Measurements from ENCODE around the gene TRIM17. TPM values are rescaled to one million over a fixed set of nuclear protein-coding genes. Genes with fewer than 3 reads are reported as not detected.

The TRIM17 gene
- polyA plus RNA-seq, 1 donor from 2014 or later = 0.14 TPM

DNA sequence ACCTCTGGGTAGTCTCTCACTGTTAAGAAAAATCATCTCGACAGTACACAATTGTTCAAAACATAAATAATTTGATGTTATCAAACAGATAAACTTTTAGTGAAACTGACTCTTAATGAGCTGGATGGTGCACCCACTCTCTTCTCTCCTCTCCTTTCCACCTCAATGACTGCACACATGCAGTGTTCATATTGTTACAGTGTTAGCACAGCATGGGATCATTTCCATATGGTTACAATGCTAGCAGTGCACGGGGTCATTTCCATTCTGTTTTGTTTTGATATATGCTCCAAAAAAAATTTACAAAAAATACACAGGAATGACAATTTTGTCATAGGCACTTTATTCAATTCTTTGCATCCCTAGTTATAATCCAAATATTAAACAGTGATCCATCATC is 44.2 kb upstream of the TRIM17 start:
- Histone ChIP-seq H3K27me3 (ENCODE audit: insufficient read depth, low read depth, low read length) (no peaks in the 10 kb centered on the region), H3K4me2 (ENCODE audit: low read length) (peak overlapping the region; percentile 34), H3K4me3 (ENCODE audit: low read length) (peak overlapping the region; percentile 78), H3K9me3 (ENCODE audit: low read length) (no peaks in the 10 kb centered on the region), H4K20me1 (ENCODE audit: insufficient read depth) (no peaks in the 10 kb centered on the region), H2AFZ (ENCODE audit: low read depth, low read length) (no peak overlapping the region), H3K9me2 (ENCODE audit: insufficient read depth, low read length) (no peaks in the 10 kb centered on the region), H3K27ac (ENCODE audit: low read length) (peak overlapping the region; percentile 9), H3K79me2 (replicated peaks; ENCODE audit: insufficient read depth, low read length) (peaks cover 35% of the 10 kb centered on the region), H3F3A (ENCODE audit: insufficient read depth, low read length, poor library complexity, severe bottlenecking) (no peaks in the 10 kb centered on the region), H3K9ac (ENCODE audit: low read length) (no peak overlapping the region), H3K36me3 (ENCODE audit: insufficient read depth, low read length) (no peaks in the 10 kb centered on the region)
- TF ChIP-seq MXI1 (conservative IDR thresholded peaks at IDR 0.05; ENCODE audit: poor library complexity, severe bottlenecking) (no peak), EP300 (conservative IDR thresholded peaks at IDR 0.05; ENCODE audit: poor library complexity, severe bottlenecking) (no peak), CTCF (IDR thresholded peaks at IDR 0.05; ENCODE audit: poor library complexity, severe bottlenecking) (no peak)

DNA sequence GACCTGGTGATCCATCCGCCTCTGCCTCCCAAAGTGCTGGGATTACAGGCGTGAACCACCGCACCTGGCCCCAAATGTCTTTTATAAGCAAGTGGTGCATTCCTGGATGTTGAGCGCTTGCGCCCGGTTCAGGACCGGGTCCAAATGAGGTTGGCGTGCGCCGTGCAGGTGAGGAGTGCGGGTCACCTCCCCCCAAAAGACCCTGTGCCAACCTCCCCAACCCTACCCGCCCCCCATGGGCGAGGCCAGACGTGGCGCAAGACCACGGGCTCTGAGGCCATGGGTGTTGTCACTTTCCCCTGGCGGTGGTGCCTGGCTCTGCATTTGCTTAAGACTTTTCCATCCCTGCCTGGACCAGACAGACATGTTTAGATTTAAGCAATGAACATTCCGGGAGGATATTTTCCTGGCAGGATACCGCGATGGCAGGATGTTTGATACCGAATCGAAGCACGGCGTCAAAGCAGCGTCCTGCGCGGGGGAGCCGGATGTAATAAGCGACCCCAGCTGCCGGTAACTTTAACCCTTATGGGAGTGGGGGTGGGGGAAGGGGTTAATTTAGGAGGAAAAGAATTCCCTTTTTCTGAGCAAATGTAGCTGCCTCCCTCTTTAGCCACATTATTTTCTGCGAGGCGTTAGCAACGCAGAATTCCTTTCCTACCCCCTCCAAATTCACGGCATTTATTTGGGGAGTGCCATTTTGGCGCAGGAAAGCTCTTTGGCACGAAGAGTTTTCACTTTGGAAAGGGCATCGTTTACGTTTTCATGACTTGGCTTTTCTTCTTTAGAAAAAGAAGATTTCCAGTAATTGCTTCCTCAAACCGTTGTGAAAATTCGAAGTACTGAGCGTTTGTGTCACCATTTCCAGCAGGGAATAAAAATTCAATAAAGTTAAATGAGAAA is 42.7 kb upstream of the TRIM17 start:
- Histone ChIP-seq H3K9me2 (ENCODE audit: insufficient read depth, low read length) (no peaks in the 10 kb centered on the region), H3K27ac (ENCODE audit: low read length) (peak overlapping the region; percentile 92), H3K9ac (ENCODE audit: low read length) (peak overlapping the region; percentile 82), H2AFZ (ENCODE audit: low read depth, low read length) (no peak overlapping the region), H3F3A (ENCODE audit: insufficient read depth, low read length, poor library complexity, severe bottlenecking) (no peaks in the 10 kb centered on the region), H3K4me2 (ENCODE audit: low read length) (peak overlapping the region; percentile 83), H3K4me3 (ENCODE audit: low read length) (peak overlapping the region; percentile 78), H4K20me1 (ENCODE audit: insufficient read depth) (no peaks in the 10 kb centered on the region), H3K27me3 (ENCODE audit: insufficient read depth, low read depth, low read length) (no peaks in the 10 kb centered on the region), H3K36me3 (ENCODE audit: insufficient read depth, low read length) (no peaks in the 10 kb centered on the region), H3K79me2 (replicated peaks; ENCODE audit: insufficient read depth, low read length) (peaks cover 47% of the 10 kb centered on the region), H3K9me3 (ENCODE audit: low read length) (no peaks in the 10 kb centered on the region)
- TF ChIP-seq TAF1 (IDR thresholded peaks at IDR 0.05; ENCODE audit: low read depth) = no peak
- TF ChIP-seq MXI1 (conservative IDR thresholded peaks at IDR 0.05; ENCODE audit: poor library complexity, severe bottlenecking) = peak; percentile 55
- TF ChIP-seq SMC3 (conservative IDR thresholded peaks at IDR 0.05; ENCODE audit: poor library complexity) = peak; percentile 43
- no peak for TF ChIP-seq POLR2AphosphoS5 (IDR thresholded peaks at IDR 0.05)
- TF ChIP-seq RAD21 (conservative IDR thresholded peaks at IDR 0.05) = peak; percentile 26
- no peak for TF ChIP-seq EZH2 (IDR thresholded peaks at IDR 0.05; ENCODE audit: borderline replicate concordance, insufficient read depth, low read length, poor library complexity, severe bottlenecking)
- TF ChIP-seq, protein P1, sequence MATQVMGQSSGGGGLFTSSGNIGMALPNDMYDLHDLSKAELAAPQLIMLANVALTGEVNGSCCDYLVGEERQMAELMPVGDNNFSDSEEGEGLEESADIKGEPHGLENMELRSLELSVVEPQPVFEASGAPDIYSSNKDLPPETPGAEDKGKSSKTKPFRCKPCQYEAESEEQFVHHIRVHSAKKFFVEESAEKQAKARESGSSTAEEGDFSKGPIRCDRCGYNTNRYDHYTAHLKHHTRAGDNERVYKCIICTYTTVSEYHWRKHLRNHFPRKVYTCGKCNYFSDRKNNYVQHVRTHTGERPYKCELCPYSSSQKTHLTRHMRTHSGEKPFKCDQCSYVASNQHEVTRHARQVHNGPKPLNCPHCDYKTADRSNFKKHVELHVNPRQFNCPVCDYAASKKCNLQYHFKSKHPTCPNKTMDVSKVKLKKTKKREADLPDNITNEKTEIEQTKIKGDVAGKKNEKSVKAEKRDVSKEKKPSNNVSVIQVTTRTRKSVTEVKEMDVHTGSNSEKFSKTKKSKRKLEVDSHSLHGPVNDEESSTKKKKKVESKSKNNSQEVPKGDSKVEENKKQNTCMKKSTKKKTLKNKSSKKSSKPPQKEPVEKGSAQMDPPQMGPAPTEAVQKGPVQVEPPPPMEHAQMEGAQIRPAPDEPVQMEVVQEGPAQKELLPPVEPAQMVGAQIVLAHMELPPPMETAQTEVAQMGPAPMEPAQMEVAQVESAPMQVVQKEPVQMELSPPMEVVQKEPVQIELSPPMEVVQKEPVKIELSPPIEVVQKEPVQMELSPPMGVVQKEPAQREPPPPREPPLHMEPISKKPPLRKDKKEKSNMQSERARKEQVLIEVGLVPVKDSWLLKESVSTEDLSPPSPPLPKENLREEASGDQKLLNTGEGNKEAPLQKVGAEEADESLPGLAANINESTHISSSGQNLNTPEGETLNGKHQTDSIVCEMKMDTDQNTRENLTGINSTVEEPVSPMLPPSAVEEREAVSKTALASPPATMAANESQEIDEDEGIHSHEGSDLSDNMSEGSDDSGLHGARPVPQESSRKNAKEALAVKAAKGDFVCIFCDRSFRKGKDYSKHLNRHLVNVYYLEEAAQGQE (IDR thresholded peaks at IDR 0.05; ENCODE audit: borderline replicate concordance) = peak; percentile 55
- no peak for TF ChIP-seq EP300 (conservative IDR thresholded peaks at IDR 0.05; ENCODE audit: poor library complexity, severe bottlenecking)
- TF ChIP-seq CTCF (IDR thresholded peaks at IDR 0.05; ENCODE audit: poor library complexity, severe bottlenecking) = peak; percentile 87
